Thoracic aorta (tissue), 2 donors: Measurements from ENCODE around the gene RANBP2. TPM values are rescaled to one million over a fixed set of nuclear protein-coding genes. Genes with fewer than 3 reads are reported as not detected.
"Not testable (repeated sequence)": the region's sequence is repeated elsewhere in the genome, so short reads cannot be mapped to it uniquely, and the experiment has no call there.

Experiments used
- ATAC-seq: fragments of 150-250 bp; one replicate; pipeline ENCODE4 v1.8.0; 2017; ENCODE audit warnings: low read depth; ENCODE audit not compliant: insufficient number of reproducible peaks, low FRiP score
- DNase-seq: peaks from one replicate; pipeline ENCODE4 v3.0.0-alpha.2; 2020; ENCODE audit warnings: low spot score
- H3K27ac ChIP-seq, 2 donors: fragments of 200-600 bp; sonication (generic); 1 replicate in 1 of 2; 2 replicates in 1 of 2; pipeline ENCODE4 v1.5.1; 2016; ENCODE audit warnings: mild to moderate bottlenecking in 2 of 2, moderate library complexity in 2 of 2
- H3K27me3 ChIP-seq: fragments of 200-600 bp; sonication (generic); replicated peaks from 2 replicates; pipeline ENCODE4 v1.6.0; 2016; ENCODE audit warnings: mild to moderate bottlenecking; ENCODE audit not compliant: insufficient read depth
- H3K36me3 ChIP-seq: fragments of 200-600 bp; sonication (generic); one replicate; pipeline ENCODE4 v1.5.1; 2016
- H3K4me1 ChIP-seq, 2 donors: fragments of 200-600 bp; sonication (generic); 1 replicate in 1 of 2; 2 replicates in 1 of 2; pipeline versions ENCODE4 v1.5.1 to v1.6.0; 2016; ENCODE audit warnings: low read depth in 2 of 2, mild to moderate bottlenecking in 1 of 2; ENCODE audit not compliant: control insufficient read depth in 1 of 2
- H3K4me3 ChIP-seq: fragments of 200-600 bp; sonication (generic); 2 replicates; pipeline ENCODE4 v1.5.1; 2016; ENCODE audit warnings: mild to moderate bottlenecking
- H3K9me3 ChIP-seq: fragments of 200-600 bp; sonication (generic); 2 replicates; pipeline ENCODE4 v1.5.1; 2016
- total RNA-seq, 2 donors: library from RNA; depleted of rRNA; stranded (reverse); fragments of >200 nt; gene quantifications; one replicate each; pipeline versions ENCODE4 v1.1.0 to v1.2.3, GENCODE V29; 2016
- TF ChIP-seq, protein P1 (sequence below): fragments of 200-600 bp; sonication (generic); IDR thresholded peaks from one replicate; pipeline ENCODE4 v1.5.1; 2019; ENCODE audit warnings: antibody characterized with exemption

RANBP2 gene
- total RNA-seq: 10 to 100 TPM; 56.5 to 86.2 TPM

GRCh38 chr2:108719149-108720044 lies at the start of gene RANBP2:
Gene RANBP2 (plus strand): TSS chr2:108719482. CDS start chr2:108719607, 125 bp downstream.
- Histone ChIP-seq H3K9me3 (no peaks in the 10 kb centered on the region), H3K4me3 (peak within 1 kb of the TSS; percentile 82), H3K27me3 (no peaks in the 10 kb centered on the region), H3K4me1 (peaks cover 4 to 17% of the 10 kb centered on the region in 2 donors), H3K36me3 (no peaks in the 10 kb centered on the region), H3K27ac (peak within 1 kb of the TSS; percentile 92 to 97)
- TF ChIP-seq, protein P1, sequence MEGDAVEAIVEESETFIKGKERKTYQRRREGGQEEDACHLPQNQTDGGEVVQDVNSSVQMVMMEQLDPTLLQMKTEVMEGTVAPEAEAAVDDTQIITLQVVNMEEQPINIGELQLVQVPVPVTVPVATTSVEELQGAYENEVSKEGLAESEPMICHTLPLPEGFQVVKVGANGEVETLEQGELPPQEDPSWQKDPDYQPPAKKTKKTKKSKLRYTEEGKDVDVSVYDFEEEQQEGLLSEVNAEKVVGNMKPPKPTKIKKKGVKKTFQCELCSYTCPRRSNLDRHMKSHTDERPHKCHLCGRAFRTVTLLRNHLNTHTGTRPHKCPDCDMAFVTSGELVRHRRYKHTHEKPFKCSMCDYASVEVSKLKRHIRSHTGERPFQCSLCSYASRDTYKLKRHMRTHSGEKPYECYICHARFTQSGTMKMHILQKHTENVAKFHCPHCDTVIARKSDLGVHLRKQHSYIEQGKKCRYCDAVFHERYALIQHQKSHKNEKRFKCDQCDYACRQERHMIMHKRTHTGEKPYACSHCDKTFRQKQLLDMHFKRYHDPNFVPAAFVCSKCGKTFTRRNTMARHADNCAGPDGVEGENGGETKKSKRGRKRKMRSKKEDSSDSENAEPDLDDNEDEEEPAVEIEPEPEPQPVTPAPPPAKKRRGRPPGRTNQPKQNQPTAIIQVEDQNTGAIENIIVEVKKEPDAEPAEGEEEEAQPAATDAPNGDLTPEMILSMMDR: no peak
- DNase-seq (peak; percentile 71), ATAC-seq (peak; percentile 99)

GRCh38 chr2:108670282-108670681 lies 49.0 kb upstream of the RANBP2 start:
- ATAC-seq, H3K9me3 ChIP-seq, H3K4me1 ChIP-seq, H3K27me3 ChIP-seq, H3K4me3 ChIP-seq, H3K36me3 ChIP-seq, H3K27ac ChIP-seq, DNase-seq: not testable (repeated sequence)

DNA sequence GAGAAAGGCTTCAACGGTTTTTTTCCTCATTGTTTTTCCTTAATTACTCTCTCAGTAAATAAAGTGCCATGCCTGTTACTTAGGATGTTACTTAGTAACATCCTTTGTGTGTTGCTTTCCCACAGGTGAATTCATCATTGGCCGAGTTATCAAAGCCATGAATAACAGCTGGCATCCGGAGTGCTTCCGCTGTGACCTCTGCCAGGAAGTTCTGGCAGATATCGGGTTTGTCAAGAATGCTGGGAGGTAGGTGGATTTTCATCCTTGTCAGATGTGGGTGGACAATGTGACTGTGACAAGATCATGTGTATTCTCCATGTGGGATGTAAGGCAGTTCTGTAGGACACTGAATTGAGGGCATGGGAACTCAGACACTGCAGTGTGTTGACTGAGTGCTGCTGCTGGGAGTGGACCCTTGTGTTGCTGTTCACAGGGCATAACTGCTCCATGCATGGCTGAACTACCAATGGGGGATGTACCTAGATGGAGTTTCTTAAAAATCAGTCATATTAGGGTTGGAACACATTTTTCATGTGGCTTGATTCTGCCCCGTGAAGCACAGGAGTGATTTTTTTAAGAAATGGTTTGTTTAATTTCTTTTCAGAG lies 47.0 kb upstream of the RANBP2 start:
- H3K27me3 ChIP-seq, H3K4me1 ChIP-seq, H3K27ac ChIP-seq, DNase-seq, H3K4me3 ChIP-seq, ATAC-seq, H3K9me3 ChIP-seq: not testable (repeated sequence)
- H3K36me3 ChIP-seq: peaks cover 10% of the 10 kb centered on the region

DNA sequence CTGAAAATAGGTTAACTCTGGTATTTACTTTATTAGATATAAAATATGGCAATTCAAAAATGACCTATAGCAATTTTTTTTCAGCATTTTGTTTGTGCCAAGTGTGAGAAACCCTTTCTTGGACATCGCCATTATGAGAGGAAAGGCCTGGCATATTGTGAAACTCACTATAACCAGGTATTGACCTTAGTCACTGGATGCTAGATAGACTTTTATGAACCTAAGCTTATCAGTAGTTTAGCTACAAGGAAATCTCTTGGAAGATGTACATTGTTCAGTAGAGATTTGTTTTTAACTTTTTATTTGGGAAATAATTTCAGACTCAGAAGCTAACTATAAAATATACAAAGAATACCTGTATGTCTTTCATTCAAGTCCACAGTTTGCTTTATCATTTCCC lies 42.8 kb upstream of the RANBP2 start:
- ATAC-seq, H3K9me3 ChIP-seq, H3K4me3 ChIP-seq, DNase-seq, H3K27me3 ChIP-seq: not testable (repeated sequence)
- peak overlapping the region in 1 of 2 donors; percentile 80 for H3K27ac ChIP-seq
- peaks cover 23 to 43% of the 10 kb centered on the region in 2 donors for H3K4me1 ChIP-seq
- peaks cover 13% of the 10 kb centered on the region for H3K36me3 ChIP-seq

DNA sequence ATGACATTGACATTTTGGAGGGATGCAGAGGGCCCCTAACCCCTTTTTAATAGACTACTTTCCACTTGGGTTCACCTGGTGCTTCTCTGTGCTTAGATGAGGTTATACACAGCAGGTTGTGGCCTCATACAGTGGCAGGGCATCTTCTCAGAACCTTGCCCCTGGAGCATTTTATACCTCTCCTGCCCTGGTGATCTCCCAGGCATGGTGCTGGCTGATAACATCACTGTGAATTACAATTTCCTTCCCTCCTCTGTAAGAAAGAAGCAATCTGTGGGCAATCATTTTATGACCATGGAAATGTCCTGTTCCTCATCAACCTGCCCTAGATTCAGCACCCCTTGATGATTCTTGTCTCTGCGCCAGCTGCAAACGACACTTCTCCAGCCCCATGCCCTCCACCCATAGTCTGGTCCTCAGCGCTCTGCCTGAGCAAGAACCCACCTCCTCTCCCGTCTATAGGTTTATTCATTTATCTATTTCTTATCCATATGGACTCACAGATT lies 42.0 kb upstream of the RANBP2 start:
- H3K9me3 ChIP-seq, H3K4me3 ChIP-seq, DNase-seq, H3K27me3 ChIP-seq, ATAC-seq: not testable (repeated sequence)
- H3K4me1 ChIP-seq: peaks cover 26 to 50% of the 10 kb centered on the region in 2 donors
- peaks cover 13% of the 10 kb centered on the region for H3K36me3 ChIP-seq
- H3K27ac ChIP-seq: peak overlapping the region; percentile 43 to 80

GRCh38 chr2:108678198-108678651 lies 41.1 kb upstream of the RANBP2 start:
- Histone ChIP-seq H3K36me3 (peaks cover 11% of the 10 kb centered on the region), H3K4me1 (peaks cover 26 to 50% of the 10 kb centered on the region in 2 donors), H3K4me3 (peak overlapping the region; percentile 11), H3K27ac (peak overlapping the region; percentile 67 to 80)
- not testable (repeated sequence) for H3K9me3 ChIP-seq, DNase-seq, H3K27me3 ChIP-seq
- peak; percentile 86 for ATAC-seq

GRCh38 chr2:108680805-108681204 lies 38.5 kb upstream of the RANBP2 start:
- ATAC-seq, DNase-seq, H3K4me3 ChIP-seq, H3K27me3 ChIP-seq, H3K9me3 ChIP-seq: not testable (repeated sequence)
- H3K36me3 ChIP-seq: peaks cover 12% of the 10 kb centered on the region
- H3K27ac ChIP-seq: peak overlapping the region; percentile 61 to 80
- peaks cover 26 to 50% of the 10 kb centered on the region in 2 donors for H3K4me1 ChIP-seq

DNA sequence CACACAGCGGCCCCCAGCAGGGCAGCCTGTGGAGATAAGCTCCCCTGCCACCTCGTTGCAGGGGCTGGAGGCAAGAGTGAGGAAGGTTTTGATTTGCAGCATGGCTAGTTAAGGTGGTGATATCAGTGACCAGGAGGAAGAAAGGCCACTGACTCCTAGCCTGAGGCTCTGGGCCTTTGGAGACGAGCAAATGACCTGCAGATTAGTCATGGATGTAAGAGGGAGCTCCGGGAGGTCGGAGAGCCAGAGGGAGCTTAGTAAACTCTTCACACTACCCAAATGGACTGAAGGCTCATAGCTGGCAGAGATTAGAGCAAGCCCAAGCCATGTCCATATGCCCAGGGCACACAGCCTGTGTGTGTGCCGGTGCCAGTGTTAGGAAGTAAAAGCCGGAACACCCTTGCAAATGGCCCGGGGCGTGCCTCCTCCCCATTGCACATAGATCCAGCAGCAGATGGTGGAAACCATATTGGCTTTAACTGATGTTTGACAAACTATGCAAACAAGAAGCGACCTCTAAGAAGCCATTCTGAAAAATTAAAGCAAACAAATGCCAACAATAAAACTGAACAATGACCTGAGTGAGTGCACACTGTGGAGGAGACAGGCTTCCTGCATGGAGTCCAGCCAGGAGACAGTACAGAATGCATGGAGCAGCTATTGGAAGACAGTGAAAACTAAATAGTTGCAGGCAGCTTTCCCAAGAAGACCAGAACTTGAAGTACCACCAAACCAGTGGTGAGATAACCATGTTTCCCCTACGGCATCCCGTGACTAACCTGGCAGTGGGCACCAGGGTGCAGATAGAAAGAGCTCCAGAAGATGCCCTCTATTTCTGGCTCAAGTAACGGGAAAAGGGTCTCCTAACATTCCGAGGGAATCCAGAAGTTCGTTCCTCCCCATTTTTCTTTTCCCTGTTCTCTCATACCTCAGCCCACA lies 30.2 kb upstream of the RANBP2 start:
- not testable (repeated sequence) for H3K4me3 ChIP-seq, H3K4me1 ChIP-seq, H3K9me3 ChIP-seq, ATAC-seq, DNase-seq, H3K36me3 ChIP-seq, H3K27me3 ChIP-seq
- peak overlapping the region in 1 of 2 donors; percentile 17 for H3K27ac ChIP-seq

GRCh38 chr2:108690001-108690400 lies 29.3 kb upstream of the RANBP2 start:
- H3K4me3 ChIP-seq, DNase-seq: not testable (repeated sequence)
- ATAC-seq: peak; percentile 70

More at GRCh38 chr2:108690001-108690400, 29.3 kb upstream of the RANBP2 start:
- not testable (repeated sequence) for H3K36me3 ChIP-seq, H3K9me3 ChIP-seq, H3K27me3 ChIP-seq, H3K27ac ChIP-seq, H3K4me1 ChIP-seq
